Lung (tissue), 12 donors: ENCODE data around the gene SLC35E1. TPM values are rescaled to one million over a fixed set of nuclear protein-coding genes. Genes with fewer than 3 reads are reported as not detected.
A peak's percentile ranks its signal among the peaks of the same experiment; 100 is the strongest.

Experiments used
- ATAC-seq: fragments of 200-7000 bp; cut with Tn5 transposase; one replicate; pipeline ENCODE4 v1.9.1; 2020; ENCODE audit warnings: moderate number of reproducible peaks; ENCODE audit not compliant: insufficient read depth, low FRiP score
- DNase-seq, 3 donors: peaks; one replicate each; pipeline ENCODE4 v3.0.0-alpha.2; 2013 to 2017
- H3K27ac ChIP-seq, 2 donors: one replicate each; pipeline ENCODE4 v1.5.1; 2013; ENCODE audit warnings: mild to moderate bottlenecking in 2 of 2, moderate library complexity in 2 of 2, control low read depth in 1 of 2, inconsistent platforms in 1 of 2, low read depth in 1 of 2, low read length in 1 of 2
- H3K27me3 ChIP-seq, 3 donors: one replicate each; pipeline ENCODE4 v1.5.1; 2013; ENCODE audit warnings: low read length in 2 of 3; ENCODE audit not compliant: control insufficient read depth in 3 of 3, insufficient read depth in 3 of 3
- H3K36me3 ChIP-seq, 4 donors: one replicate each; pipeline ENCODE4 v1.5.1; 2013; ENCODE audit warnings: low read length in 4 of 4, mild to moderate bottlenecking in 1 of 4, moderate library complexity in 1 of 4; ENCODE audit not compliant: control insufficient read depth in 4 of 4, insufficient read depth in 4 of 4
- H3K4me1 ChIP-seq, 5 donors: one replicate each; pipeline ENCODE4 v1.5.1; 2013; ENCODE audit warnings: low read length in 5 of 5, mild to moderate bottlenecking in 2 of 5, moderate library complexity in 1 of 5; ENCODE audit not compliant: control insufficient read depth in 5 of 5, insufficient read depth in 5 of 5
- H3K4me3 ChIP-seq: one replicate; pipeline ENCODE4 v1.5.1; 2013; ENCODE audit warnings: mild to moderate bottlenecking, control low read depth, moderate library complexity
- H3K9ac ChIP-seq, 2 donors: one replicate each; pipeline ENCODE4 v1.5.1; 2013; ENCODE audit warnings: low read length in 2 of 2, control low read depth in 1 of 2; ENCODE audit not compliant: insufficient read depth in 1 of 2
- H3K9me3 ChIP-seq, 4 donors: one replicate each; pipeline ENCODE4 v1.5.1; 2013; ENCODE audit warnings: low read length in 3 of 4, mild to moderate bottlenecking in 1 of 4, moderate library complexity in 1 of 4; ENCODE audit not compliant: control insufficient read depth in 4 of 4, insufficient read depth in 3 of 4
- WGBS, 2 donors: extraction: QIAGEN DNeasy Blood & Tissue Kit; methylation state at CpG; one replicate each; pipeline ENCODE4 v1.1.7; 2013; 5-methylcytosine and 5-hydroxymethylcytosine counted together
- polyA plus RNA-seq, 2 donors: library from polyadenylated mRNA; stranded (reverse); fragments of 200-250 nt; gene quantifications; one replicate each; pipeline ENCODE4 v1.2.1, GENCODE V29; 2013
- total RNA-seq, 2 donors: library from RNA; depleted of rRNA in 1 of 2; stranded (reverse); fragments of >200 nt in 1 of 2; gene quantifications; one replicate each; pipeline ENCODE4 v1.2.1, GENCODE V29; 2014 to 2021
- TF ChIP-seq, protein P1 (sequence below): IDR thresholded peaks from 2 replicates; pipeline ENCODE4 v1.5.1; 2012; ENCODE audit warnings: mild to moderate bottlenecking; ENCODE audit errors: control extremely low read depth, extremely low read depth
- donor health status: control.
- donor health status: control.
- donor health status: Bipolar disorder and iron deficiency.
- donor health status: healthy.
- donor health status: DM: yes; HTN: yes; CAD: no.

SLC35E1 gene
- total and polyA plus RNA-seq, 4 donors, result 24.9 to 58.1 (median 33.3) TPM

DNA sequence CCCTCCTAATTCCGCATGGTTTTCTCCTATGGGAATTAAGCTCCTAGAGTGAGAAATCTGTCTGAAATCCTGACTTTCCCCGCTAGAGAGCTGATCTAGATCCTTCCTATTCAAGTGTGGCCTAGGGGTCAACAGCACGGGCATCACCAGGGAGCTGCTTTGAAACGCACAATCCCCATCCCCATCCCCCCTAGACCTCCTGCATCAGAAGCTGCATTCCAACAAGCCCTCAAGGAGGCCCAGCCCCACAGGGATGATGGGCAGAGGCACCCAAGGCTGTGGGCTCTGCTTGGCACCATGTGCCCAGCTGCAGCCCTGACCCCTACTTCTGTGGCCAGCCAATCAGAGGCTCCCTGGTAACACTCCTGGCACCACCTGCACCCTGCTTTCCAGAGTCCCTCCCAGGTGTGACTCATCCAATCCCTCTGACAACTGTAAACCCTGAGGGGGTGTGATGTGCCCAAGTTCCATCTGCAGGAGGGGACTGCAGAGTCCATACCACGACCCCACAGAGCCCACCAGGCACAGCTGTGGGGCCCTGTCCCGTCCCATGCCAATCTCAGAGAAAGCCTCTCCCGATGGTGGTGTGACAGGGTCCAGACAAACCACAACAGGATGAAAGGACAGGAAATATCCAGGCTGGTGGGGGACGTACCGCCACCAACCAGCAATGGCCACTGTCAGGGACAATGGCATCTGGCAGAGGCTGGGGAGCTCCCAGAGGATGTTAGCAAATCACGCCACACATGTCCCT, 19.8 kb upstream of the SLC35E1 start:
- H3K9ac ChIP-seq, result peak overlapping the region in 1 of 2 donors; percentile 9
- no peak for DNase-seq
- H3K4me1 ChIP-seq, result peaks cover 6 to 57% (median 26%) of the 10 kb centered on the region in 5 donors

DNA sequence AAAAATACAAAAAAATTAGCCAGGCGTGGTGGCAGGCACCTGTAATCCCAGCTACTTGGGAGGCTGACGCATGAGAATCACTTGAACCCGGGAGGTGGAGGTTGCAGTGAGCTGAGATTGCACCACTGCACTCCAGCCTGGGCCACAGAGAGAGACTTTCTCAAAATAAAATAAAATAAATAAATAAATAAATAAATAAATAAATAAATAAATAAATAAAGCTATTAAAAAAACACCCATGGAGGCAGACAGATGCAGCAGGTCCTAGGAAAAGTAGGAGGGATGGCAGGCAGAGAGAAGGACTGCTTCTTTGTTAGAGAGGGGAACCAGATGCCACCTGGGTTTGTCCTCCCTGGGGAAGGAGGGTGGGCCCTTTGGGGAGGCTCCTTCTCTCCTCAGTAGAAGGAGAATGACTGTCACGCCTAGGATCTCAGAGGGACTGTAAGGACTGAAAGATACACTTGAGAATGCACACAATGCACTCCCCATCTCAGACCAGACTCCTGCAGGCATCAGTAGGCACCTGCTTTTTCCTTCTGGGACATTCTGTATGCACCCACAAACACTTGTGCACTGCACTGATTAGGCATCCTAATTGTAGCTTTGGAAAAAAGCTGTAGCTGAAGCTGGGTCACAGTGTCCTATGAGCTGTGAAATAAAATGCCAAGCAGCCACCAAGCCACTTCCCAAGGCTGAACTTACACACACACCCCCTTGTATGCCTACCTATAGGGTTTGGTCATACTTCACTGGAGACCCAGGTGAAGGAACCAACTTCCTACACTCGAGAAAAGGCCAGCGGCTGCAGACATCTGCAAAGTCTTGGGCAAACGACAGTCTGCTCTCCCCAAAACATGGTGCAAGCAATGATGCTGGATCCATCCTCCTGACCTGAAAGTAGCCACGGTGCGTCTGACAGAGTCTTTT, 18.9 kb upstream of the SLC35E1 start:
- Histone ChIP-seq H3K4me3 (no peak overlapping the region), H3K27ac (no peak overlapping the region), H3K27me3 (no peaks in the 10 kb centered on the region), H3K9me3 (no peaks in the 10 kb centered on the region), H3K4me1 (peaks cover 6 to 61% (median 26%) of the 10 kb centered on the region in 5 donors), H3K9ac (no peak overlapping the region), H3K36me3 (peaks cover 0 to 3% (median under 1%) of the 10 kb centered on the region in 4 donors)
- DNase-seq (no peak), ATAC-seq (no peak)
- TF ChIP-seq, protein P1, sequence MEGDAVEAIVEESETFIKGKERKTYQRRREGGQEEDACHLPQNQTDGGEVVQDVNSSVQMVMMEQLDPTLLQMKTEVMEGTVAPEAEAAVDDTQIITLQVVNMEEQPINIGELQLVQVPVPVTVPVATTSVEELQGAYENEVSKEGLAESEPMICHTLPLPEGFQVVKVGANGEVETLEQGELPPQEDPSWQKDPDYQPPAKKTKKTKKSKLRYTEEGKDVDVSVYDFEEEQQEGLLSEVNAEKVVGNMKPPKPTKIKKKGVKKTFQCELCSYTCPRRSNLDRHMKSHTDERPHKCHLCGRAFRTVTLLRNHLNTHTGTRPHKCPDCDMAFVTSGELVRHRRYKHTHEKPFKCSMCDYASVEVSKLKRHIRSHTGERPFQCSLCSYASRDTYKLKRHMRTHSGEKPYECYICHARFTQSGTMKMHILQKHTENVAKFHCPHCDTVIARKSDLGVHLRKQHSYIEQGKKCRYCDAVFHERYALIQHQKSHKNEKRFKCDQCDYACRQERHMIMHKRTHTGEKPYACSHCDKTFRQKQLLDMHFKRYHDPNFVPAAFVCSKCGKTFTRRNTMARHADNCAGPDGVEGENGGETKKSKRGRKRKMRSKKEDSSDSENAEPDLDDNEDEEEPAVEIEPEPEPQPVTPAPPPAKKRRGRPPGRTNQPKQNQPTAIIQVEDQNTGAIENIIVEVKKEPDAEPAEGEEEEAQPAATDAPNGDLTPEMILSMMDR, result no peak
- WGBS, 2 donors, result 88 to 89% methylated on average over 9 of the region's 9 CpGs

More for the DNA sequence above, 19.8 kb upstream of the SLC35E1 start:
- WGBS, 2 donors, result 61 to 62% methylated on average over 10 of the region's 10 CpGs
- TF ChIP-seq, protein P1, result no peak
- Histone ChIP-seq H3K27ac (no peak overlapping the region), H3K27me3 (no peaks in the 10 kb centered on the region), H3K9me3 (no peaks in the 10 kb centered on the region), H3K4me3 (no peak overlapping the region), H3K36me3 (peaks cover 0 to 3% (median under 1%) of the 10 kb centered on the region in 4 donors)
- ATAC-seq, result no peak

DNA sequence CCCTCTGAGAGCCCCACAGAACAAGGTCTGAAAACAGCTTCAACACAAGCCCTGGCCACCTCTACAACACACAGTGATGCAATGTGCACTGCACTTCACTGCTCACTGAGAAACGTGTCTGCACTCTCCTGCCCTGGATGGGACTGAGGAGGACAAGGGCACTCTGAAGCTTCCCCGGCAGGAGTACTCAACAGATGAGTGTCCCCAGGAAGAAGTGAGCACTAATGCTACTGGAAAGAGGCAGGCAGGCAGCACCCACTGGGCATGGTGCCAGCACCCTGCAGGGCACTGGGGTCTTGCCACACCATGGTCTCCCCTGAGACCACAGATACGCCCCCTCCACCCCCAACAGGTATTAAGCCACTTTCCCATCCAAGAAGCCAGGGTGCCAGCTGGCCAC, 17.7 kb upstream of the SLC35E1 start:
- peaks cover 0 to 3% (median under 1%) of the 10 kb centered on the region in 4 donors for H3K36me3 ChIP-seq
- no peak overlapping the region for H3K27ac ChIP-seq
- no peaks in the 10 kb centered on the region for H3K9me3 ChIP-seq
- H3K9ac ChIP-seq, result no peak overlapping the region
- TF ChIP-seq, protein P1, result no peak
- no peak for DNase-seq
- H3K4me3 ChIP-seq, result no peak overlapping the region
- ATAC-seq, result no peak
- H3K27me3 ChIP-seq, result no peaks in the 10 kb centered on the region
- WGBS, 2 donors, result 51 to 59% methylated on average over 3 of the region's 3 CpGs
- H3K4me1 ChIP-seq, result peaks cover 6 to 63% (median 26%) of the 10 kb centered on the region in 5 donors
